ENCODE measurements around the gene ZER1. TPM values are rescaled to one million over a fixed set of nuclear protein-coding genes. Genes with fewer than 3 reads are reported as not detected.

The ZER1 gene
- 10 to 100 TPM; 33.0 to 33.8 TPM for total RNA-seq
- 23.8 TPM for polyA plus RNA-seq (2013, experiment 1 of 2)
- polyA plus RNA-seq (2013, experiment 2 of 2) = 22.5 TPM
- long read RNA-seq, experiment 1, full-length matches to known transcripts = 3 of 17 reads
- long read RNA-seq, experiment 1, partial matches to known transcripts = 4 of 17 reads
- long read RNA-seq, experiment 1, other reads (novel, unspliced or antisense) = 10 of 17 reads
- long read RNA-seq, experiment 2, full-length matches to known transcripts = 40 of 132 reads
- long read RNA-seq, experiment 2, partial matches to known transcripts = 9 of 132 reads
- long read RNA-seq, experiment 2, other reads (novel, unspliced or antisense) = 83 of 132 reads
- long read RNA-seq, experiment 3, full-length matches to known transcripts = 38 of 113 reads
- long read RNA-seq, experiment 3, partial matches to known transcripts = 10 of 113 reads
- long read RNA-seq, experiment 3, other reads (novel, unspliced or antisense) = 65 of 113 reads
- long read RNA-seq, experiment 4, partial matches to known transcripts = 0 of 3 reads
- long read RNA-seq, experiment 4, other reads (novel, unspliced or antisense) = 3 of 3 reads

- H3K4me1 ChIP-seq (ENCODE audit: control insufficient read depth, insufficient read depth, low read length) = no peaks in the 10 kb centered on the region
- H3K27ac ChIP-seq (ENCODE audit: low read depth, low read length) = peak within 1 kb of the TSS; percentile 72
- H3K27me3 ChIP-seq (ENCODE audit: control insufficient read depth, insufficient read depth, low read length, poor library complexity, severe bottlenecking) = no peaks in the 10 kb centered on the region
- Mint-ChIP-seq H3K27me3 (ENCODE audit: insufficient read depth) (peaks cover 7% of the 10 kb centered on the region), H3K36me3 (ENCODE audit: low read depth) (peaks cover 15% of the 10 kb centered on the region), H3K4me3 (peak within 1 kb of the TSS; percentile 92), H3K9me3 (peaks cover 9% of the 10 kb centered on the region), H3K4me1 (peaks cover 8% of the 10 kb centered on the region), H3K27ac (peak within 1 kb of the TSS; percentile 97)
- peak within 1 kb of the TSS; percentile 90 for H3K4me3 ChIP-seq (ENCODE audit: low read length)
- peak within 1 kb of the TSS; percentile 89 for H3K9ac ChIP-seq (ENCODE audit: extremely low read depth, low read length, poor library complexity, severe bottlenecking)
- 6% methylated on average over 27 to 72 of the region's 72 CpGs for WGBS, 2 experiments (ENCODE audit: insufficient coverage in 1 of 2, insufficient read length in 1 of 2)
- H3K9me3 ChIP-seq (ENCODE audit: control insufficient read depth, low read length) = no peaks in the 10 kb centered on the region
- TF ChIP-seq CTCF (conservative IDR thresholded peaks at IDR 0.05) = no peak
- H3K36me3 ChIP-seq (ENCODE audit: control insufficient read depth, insufficient read depth, low read length) = peaks cover 7% of the 10 kb centered on the region
- DNase-seq = peak; percentile 96
Observed at GRCh38 chr9:128771745-128772519, at the start of gene ZER1. Gene ZER1, minus strand, starts transcription at chr9:128771927. Its CDS starts 16,362 bp downstream, at chr9:128755565.

- Mint-ChIP-seq H3K27me3 (ENCODE audit: insufficient read depth) (peaks cover 1% of the 10 kb centered on the region), H3K27ac (no peak overlapping the region), H3K36me3 (ENCODE audit: low read depth) (peaks cover 31% of the 10 kb centered on the region), H3K4me1 (peaks cover 9% of the 10 kb centered on the region), H3K9me3 (no peaks in the 10 kb centered on the region), H3K4me3 (no peak overlapping the region)
- H3K27me3 ChIP-seq (ENCODE audit: control insufficient read depth, insufficient read depth, low read length, poor library complexity, severe bottlenecking) = no peaks in the 10 kb centered on the region
- H3K9me3 ChIP-seq (ENCODE audit: control insufficient read depth, low read length) = no peaks in the 10 kb centered on the region
- H3K4me1 ChIP-seq (ENCODE audit: control insufficient read depth, insufficient read depth, low read length) = no peaks in the 10 kb centered on the region
- no peak for TF ChIP-seq CTCF (conservative IDR thresholded peaks at IDR 0.05)
- DNase-seq = no peak
- H3K9ac ChIP-seq (ENCODE audit: extremely low read depth, low read length, poor library complexity, severe bottlenecking) = no peak overlapping the region
- H3K36me3 ChIP-seq (ENCODE audit: control insufficient read depth, insufficient read depth, low read length) = peaks cover 24% of the 10 kb centered on the region
- H3K27ac ChIP-seq (ENCODE audit: low read depth, low read length) = no peak overlapping the region
- H3K4me3 ChIP-seq (ENCODE audit: low read length) = no peak overlapping the region
- WGBS, 2 experiments (ENCODE audit: insufficient coverage in 1 of 2, insufficient read length in 1 of 2) = 88 to 92% methylated on average over 15 to 24 of the region's 24 CpGs
Observed at GRCh38 chr9:128820665-128821583, 49.2 kb upstream of the ZER1 start.

Measured in endodermal cell (in vitro differentiated cells).